D721Med (cell line): Measurements from ENCODE around the gene WNT16.

Source experiments
- DNase-seq: peaks from one replicate; pipeline ENCODE4 v3.0.0; 2011; ENCODE audit warnings: low spot score; ENCODE audit not compliant: insufficient read length
- FAIRE-seq: peaks from 2 replicates; lab custom pipeline; 2011; peaks lifted over from hg19 to GRCh38; lab: Jason Lieb, UNC
- CTCF ChIP-seq: IDR thresholded peaks from 2 replicates; pipeline ENCODE4 v1.5.1; 2012; ENCODE audit warnings: mild to moderate bottlenecking, control low read depth; ENCODE audit not compliant: insufficient read depth; ENCODE audit errors: missing control alignments

WNT16 gene

GRCh38 chr7:121327671-121328070 is 1.1 kb upstream of the WNT16 start:
- no peak for FAIRE-seq
- no peak for TF ChIP-seq CTCF

GRCh38 chr7:121329191-121330052 is 622 bp downstream of the WNT16 start:
- DNase-seq, result no peak

More at GRCh38 chr7:121327671-121328070, 1.1 kb upstream of the WNT16 start:
- DNase-seq, result no peak

GRCh38 chr7:121330053-121330833 is 1.4 kb downstream of the WNT16 start:
- no peak for DNase-seq
- peak; percentile 3 for TF ChIP-seq CTCF
- no peak for FAIRE-seq

More at GRCh38 chr7:121329191-121330052, 622 bp downstream of the WNT16 start:
- FAIRE-seq, result no peak
- TF ChIP-seq CTCF, result no peak

- peak; percentile 38 for FAIRE-seq
- TF ChIP-seq CTCF, result no peak
- DNase-seq, result no peak
Observed at GRCh38 chr7:121331048-121331447, 2.2 kb downstream of the WNT16 start.

- TF ChIP-seq CTCF, result no peak
- FAIRE-seq (no peak), DNase-seq (no peak)
Observed at GRCh38 chr7:121331574-121331973, 2.8 kb downstream of the WNT16 start.

- TF ChIP-seq CTCF, result no peak
- DNase-seq (no peak), FAIRE-seq (no peak)
Observed at GRCh38 chr7:121334376-121334775, 5.6 kb downstream of the WNT16 start.
